Thyroid gland (tissue), 4 donors: Measurements from ENCODE around the gene HTR3E. TPM values are rescaled to one million over a fixed set of nuclear protein-coding genes. Genes with fewer than 3 reads are reported as not detected.

Experiments
- DNase-seq, 2 donors: peaks; one replicate each; pipeline ENCODE4 v3.0.0-alpha.2; 2019
- H3K27ac ChIP-seq, 3 donors: fragments of 200-600 bp; sonication (generic); 1 replicate in 2 of 3; 2 replicates in 1 of 3; pipeline ENCODE4 v1.5.1; 2016 to 2019; ENCODE audit warnings: mild to moderate bottlenecking in 1 of 3, moderate library complexity in 1 of 3
- H3K27me3 ChIP-seq: fragments of 200-600 bp; sonication (generic); one replicate; pipeline ENCODE4 v1.5.1; 2019
- H3K36me3 ChIP-seq, 2 donors: fragments of 200-600 bp; sonication (generic); one replicate each; pipeline ENCODE4 v1.5.1; 2016 to 2019
- H3K4me1 ChIP-seq, 2 donors: fragments of 200-600 bp; sonication (generic); one replicate each; pipeline ENCODE4 v1.5.1; 2017 to 2019
- H3K4me3 ChIP-seq, 3 donors: fragments of 200-600 bp; sonication (generic); replicated peaks in 1 of 3; 1 replicate in 2 of 3; 2 replicates in 1 of 3; pipeline ENCODE4 v1.5.1; 2016; ENCODE audit warnings: mild to moderate bottlenecking in 1 of 3
- H3K9me3 ChIP-seq: fragments of 200-600 bp; sonication (generic); one replicate; pipeline ENCODE4 v1.5.1; 2017
- POLR2A ChIP-seq, 2 donors: fragments of 450-650 bp; IDR thresholded peaks; one replicate each; pipeline ENCODE4 v1.6.1; 2017; ENCODE audit warnings: antibody characterized with exemption in 2 of 2, mild to moderate bottlenecking in 2 of 2, moderate library complexity in 1 of 2
- WGBS, 2 donors: methylation state at CpG; one replicate each; pipeline ENCODE4 v1.1.5; 2017; 5-methylcytosine and 5-hydroxymethylcytosine counted together
- intact Hi-C: fragments of 100-400 bp; cut with DNase I; formaldehyde crosslinking; loops from one replicate; pipeline ENCODE4 v1.15.1; 2023
- total RNA-seq, 4 donors: library from RNA; depleted of rRNA; stranded (reverse); fragments of >200 nt; gene quantifications; one replicate each; pipeline ENCODE4 v1.2.3, GENCODE V29; 2016
- TF ChIP-seq, protein P1 (sequence below), 6 experiments: fragments of 200-600 bp in 3 of 6; fragments of 450-650 bp in 3 of 6; sonication (generic) in 3 of 6; IDR thresholded peaks; one replicate each; pipeline ENCODE4 v1.5.1; 2016 to 2019; ENCODE audit warnings: antibody characterized with exemption in 6 of 6, mild to moderate bottlenecking in 2 of 6, inconsistent platforms in 1 of 6, moderate library complexity in 1 of 6

The HTR3E gene
- total RNA-seq, 4 donors from 2014 or later = not detected

DNA sequence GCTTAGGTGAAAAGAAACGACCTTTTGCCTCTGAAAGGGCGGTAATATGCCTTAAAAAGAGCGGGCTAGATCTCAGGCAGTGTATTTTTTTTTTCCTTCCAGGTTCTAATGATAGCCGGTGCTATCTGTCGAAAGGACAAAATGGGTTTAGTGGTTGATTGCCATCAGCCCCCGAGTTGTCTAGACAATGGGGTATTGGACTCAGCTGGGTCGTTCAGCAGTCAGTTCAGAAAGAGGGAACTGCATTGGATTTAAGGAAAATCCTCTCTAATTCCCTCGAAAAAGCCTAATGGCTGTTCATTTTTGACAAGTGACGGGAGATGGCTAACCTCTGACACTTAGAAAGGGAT lies 39.0 kb downstream of the HTR3E start:
- Histone ChIP-seq H3K4me1 (peaks cover 12 to 14% of the 10 kb centered on the region in 2 donors), H3K27me3 (no peaks in the 10 kb centered on the region), H3K9me3 (no peaks in the 10 kb centered on the region), H3K36me3 (peaks cover 9 to 11% of the 10 kb centered on the region in 2 donors), H3K4me3 (peak overlapping the region; percentile 66 to 97 (median 67)), H3K27ac (peak overlapping the region in 2 of 3 donors; percentile 77 to 90)
- intact Hi-C loops = no loop called here
- TF ChIP-seq POLR2A (IDR thresholded peaks at IDR 0.05) = no peak
- TF ChIP-seq, protein P1, sequence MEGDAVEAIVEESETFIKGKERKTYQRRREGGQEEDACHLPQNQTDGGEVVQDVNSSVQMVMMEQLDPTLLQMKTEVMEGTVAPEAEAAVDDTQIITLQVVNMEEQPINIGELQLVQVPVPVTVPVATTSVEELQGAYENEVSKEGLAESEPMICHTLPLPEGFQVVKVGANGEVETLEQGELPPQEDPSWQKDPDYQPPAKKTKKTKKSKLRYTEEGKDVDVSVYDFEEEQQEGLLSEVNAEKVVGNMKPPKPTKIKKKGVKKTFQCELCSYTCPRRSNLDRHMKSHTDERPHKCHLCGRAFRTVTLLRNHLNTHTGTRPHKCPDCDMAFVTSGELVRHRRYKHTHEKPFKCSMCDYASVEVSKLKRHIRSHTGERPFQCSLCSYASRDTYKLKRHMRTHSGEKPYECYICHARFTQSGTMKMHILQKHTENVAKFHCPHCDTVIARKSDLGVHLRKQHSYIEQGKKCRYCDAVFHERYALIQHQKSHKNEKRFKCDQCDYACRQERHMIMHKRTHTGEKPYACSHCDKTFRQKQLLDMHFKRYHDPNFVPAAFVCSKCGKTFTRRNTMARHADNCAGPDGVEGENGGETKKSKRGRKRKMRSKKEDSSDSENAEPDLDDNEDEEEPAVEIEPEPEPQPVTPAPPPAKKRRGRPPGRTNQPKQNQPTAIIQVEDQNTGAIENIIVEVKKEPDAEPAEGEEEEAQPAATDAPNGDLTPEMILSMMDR (IDR thresholded peaks at IDR 0.05) = no peak
- WGBS, 2 donors = 6 to 7% methylated on average over 9 of the region's 9 CpGs
- DNase-seq = no peak

DNA sequence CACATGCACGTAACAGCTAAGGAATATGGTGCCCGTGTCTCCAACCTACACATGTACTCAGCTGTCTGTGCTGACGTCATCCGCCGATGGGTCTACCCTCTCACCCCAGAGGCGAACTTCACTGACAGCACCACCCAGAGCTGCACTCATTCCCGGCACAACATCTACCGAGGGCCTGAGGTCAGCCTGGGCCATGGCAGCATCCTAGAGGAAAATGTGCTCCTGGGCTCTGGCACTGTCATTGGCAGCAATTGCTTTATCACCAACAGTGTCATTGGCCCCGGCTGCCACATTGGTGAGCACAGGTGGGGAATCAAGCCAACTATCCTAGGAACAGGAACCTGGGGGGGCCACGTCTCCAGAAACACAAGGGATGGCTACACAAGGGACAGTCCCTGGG lies 43.6 kb downstream of the HTR3E start:
- Histone ChIP-seq H3K4me3 (no peak overlapping the region), H3K27ac (no peak overlapping the region), H3K27me3 (no peaks in the 10 kb centered on the region), H3K9me3 (no peaks in the 10 kb centered on the region), H3K4me1 (peaks cover 12 to 14% of the 10 kb centered on the region in 2 donors), H3K36me3 (peaks cover 53% of the 10 kb centered on the region in 2 donors)
- no peak for DNase-seq
- TF ChIP-seq, protein P1 (IDR thresholded peaks at IDR 0.05) = no peak
- TF ChIP-seq POLR2A (IDR thresholded peaks at IDR 0.05) = no peak
- WGBS, 2 donors = 87 to 93% methylated on average over 10 of the region's 10 CpGs
- intact Hi-C loops = loop anchor here (5.0 to 10.0 kb wide), 3 partner anchors 42 to 246 kb away; no protein-coding TSS in a partner anchor

- Histone ChIP-seq H3K9me3 (no peaks in the 10 kb centered on the region), H3K27ac (no peak overlapping the region), H3K27me3 (no peaks in the 10 kb centered on the region), H3K36me3 (peaks cover 56 to 61% of the 10 kb centered on the region in 2 donors), H3K4me1 (peaks cover 0 to under 1% of the 10 kb centered on the region in 2 donors), H3K4me3 (no peak overlapping the region)
- 94 to 95% methylated on average over 7 of the region's 7 CpGs for WGBS, 2 donors
- no peak for TF ChIP-seq POLR2A (IDR thresholded peaks at IDR 0.05)
- TF ChIP-seq, protein P1 (IDR thresholded peaks at IDR 0.05) = no peak
- no peak for DNase-seq
- intact Hi-C loops = loop anchor here (5.0 to 10.0 kb wide), 3 partner anchors 40 to 247 kb away; no protein-coding TSS in a partner anchor
These were observed 45.3 kb downstream of the HTR3E start for GRCh38 chr3:184142199-184142598.

GRCh38 chr3:184143327-184143726 lies 46.5 kb downstream of the HTR3E start:
- no peak overlapping the region for H3K27ac ChIP-seq
- no peaks in the 10 kb centered on the region for H3K27me3 ChIP-seq
- H3K36me3 ChIP-seq = peaks cover 56 to 61% of the 10 kb centered on the region in 2 donors
- no peaks in the 10 kb centered on the region for H3K4me1 ChIP-seq
- no peak overlapping the region for H3K4me3 ChIP-seq
- no peak for DNase-seq
- no peaks in the 10 kb centered on the region for H3K9me3 ChIP-seq
- no peak for TF ChIP-seq POLR2A (IDR thresholded peaks at IDR 0.05)
- TF ChIP-seq, protein P1 (IDR thresholded peaks at IDR 0.05) = no peak
- intact Hi-C loops = loop anchor here (5.0 to 10.0 kb wide), 3 partner anchors 39 to 249 kb away; no protein-coding TSS in a partner anchor
- WGBS, 2 donors = 88 to 92% methylated on average over 3 of the region's 3 CpGs

- Histone ChIP-seq H3K36me3 (peaks cover 56 to 61% of the 10 kb centered on the region in 2 donors), H3K9me3 (no peaks in the 10 kb centered on the region), H3K4me1 (no peaks in the 10 kb centered on the region), H3K27me3 (no peaks in the 10 kb centered on the region), H3K27ac (no peak overlapping the region), H3K4me3 (no peak overlapping the region)
- no peak for DNase-seq
- intact Hi-C loops = loop anchor here (5.0 to 10.0 kb wide), 3 partner anchors 38 to 250 kb away; no protein-coding TSS in a partner anchor
- TF ChIP-seq, protein P1 (IDR thresholded peaks at IDR 0.05) = no peak
- TF ChIP-seq POLR2A (IDR thresholded peaks at IDR 0.05) = no peak
- WGBS, 2 donors = 75 to 91% methylated on average over 5 of the region's 5 CpGs
These were observed 47.6 kb downstream of the HTR3E start for GRCh38 chr3:184144505-184144904.
